HG02798 (cell line): ENCODE results near the gene ARHGAP24.
"Not testable (repeated sequence)": the region's sequence is repeated elsewhere in the genome, so short reads cannot be mapped to it uniquely, and the experiment has no call there.

ENCODE experiments used
- ATAC-seq: cut with Tn5 transposase; IDR thresholded peaks from one replicate; pipeline ENCODE4 v1.9.1; 2021; ENCODE audit warnings: mild to moderate bottlenecking; ENCODE audit not compliant: unreplicated experiment, poor library complexity

The ARHGAP24 gene

DNA sequence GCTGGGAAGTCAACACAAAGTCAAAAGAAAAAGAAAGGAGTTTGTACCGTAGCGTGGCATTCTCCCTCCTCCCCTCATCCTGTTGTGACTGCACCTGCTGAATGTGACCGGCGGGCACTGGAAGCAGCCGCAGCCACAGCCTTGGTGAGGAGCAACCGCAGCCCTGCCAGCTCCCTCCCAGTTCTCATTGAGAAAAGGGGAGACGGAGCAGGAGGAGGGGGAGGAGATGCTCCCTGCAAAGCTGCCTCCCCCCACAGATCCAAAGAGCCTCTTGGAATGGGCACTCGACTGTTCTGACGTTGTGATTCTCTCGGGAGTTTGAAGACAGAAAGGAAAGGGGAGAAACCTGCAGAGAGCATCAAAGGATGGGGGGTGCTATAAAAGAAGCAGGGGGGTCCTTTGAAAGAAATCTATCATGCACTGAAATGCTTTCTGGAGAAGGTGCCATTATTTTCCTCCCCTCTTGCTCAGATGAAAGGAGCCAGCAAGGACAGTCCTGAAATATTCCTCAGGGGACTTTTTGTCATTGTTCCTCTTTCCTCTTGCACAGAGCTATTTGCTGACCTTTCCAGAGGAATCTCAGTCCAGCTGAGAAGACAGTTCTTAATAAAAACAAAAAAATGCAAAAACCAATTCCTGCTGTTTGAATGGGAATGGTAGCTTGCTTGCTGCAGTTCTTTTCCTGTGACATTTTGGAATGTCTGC lies 455.2 kb downstream of the ARHGAP24 start:
- ATAC-seq, result no peak

DNA sequence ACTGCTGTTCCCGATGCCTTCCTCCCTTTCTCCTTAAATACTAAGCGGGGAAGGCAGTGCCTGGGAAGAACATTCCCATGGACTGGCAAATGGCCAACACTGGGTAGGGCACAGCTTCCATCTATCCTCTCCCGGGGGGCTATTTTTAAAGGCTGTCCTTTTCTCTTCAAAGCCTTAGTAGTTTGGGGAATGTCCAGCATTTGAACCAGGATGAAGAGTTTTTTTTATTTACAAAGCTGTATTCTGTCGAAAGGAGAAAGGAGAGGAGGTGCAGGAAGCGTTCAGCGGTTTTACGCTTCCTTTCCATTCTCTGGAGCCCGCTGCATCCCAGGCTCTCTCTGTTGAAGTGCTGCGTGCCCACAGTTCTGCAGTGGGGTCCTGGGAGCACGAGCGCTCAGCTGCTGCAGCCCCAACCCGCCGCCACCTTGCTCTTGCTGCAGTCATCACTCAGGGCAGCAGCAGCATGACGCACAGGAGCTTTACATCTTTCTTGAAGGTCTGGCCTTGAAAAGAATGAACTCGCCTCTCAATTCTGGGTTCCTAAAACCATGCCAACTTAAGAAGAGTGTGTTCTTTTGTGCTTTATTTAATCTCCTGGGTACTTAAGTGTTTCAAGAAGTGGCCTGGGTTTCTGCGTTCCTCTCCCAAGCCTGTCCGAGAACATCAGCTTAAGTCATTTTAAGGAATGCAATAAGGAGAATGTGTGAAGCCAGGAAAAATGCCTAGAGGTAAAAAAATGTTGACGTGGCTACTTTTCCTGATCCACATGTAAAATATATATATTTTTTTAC lies 457.7 kb downstream of the ARHGAP24 start:
- ATAC-seq, result no peak

DNA sequence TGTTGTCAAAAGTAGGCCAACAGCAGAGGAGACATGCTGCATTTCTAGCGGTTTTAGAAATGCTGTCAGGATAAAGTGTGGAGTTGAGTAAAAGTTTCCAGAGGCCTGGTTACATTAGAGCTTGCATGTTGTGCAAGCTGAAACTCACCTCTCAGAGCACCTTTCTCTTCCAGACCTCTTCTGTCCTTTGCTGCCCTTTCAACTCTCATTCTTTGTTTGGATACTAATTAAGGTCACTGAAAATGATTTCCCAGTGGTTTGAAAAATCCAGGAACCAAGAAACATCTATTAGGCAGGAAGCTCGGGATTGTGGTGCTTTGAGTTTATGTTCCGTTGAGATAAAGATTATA lies 458.3 kb downstream of the ARHGAP24 start:
- no peak for ATAC-seq

DNA sequence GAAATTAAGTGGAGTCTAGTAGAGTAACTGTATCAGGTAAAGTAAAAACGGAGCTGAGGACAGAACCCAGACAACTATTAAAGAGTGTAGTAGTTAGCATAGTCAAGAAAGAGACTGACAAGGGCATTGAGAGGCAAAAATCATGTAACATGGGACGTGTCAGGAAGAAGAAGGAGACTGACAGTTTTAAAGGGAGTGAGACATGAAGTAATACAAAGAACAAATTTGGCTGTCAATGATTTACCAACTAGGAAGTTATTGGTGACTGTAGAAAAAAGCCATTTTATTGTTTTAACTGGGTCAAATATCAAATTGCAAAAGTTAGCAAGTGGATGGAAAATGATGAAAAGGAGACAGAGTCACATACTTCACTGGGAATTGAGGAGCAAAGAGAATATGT lies 462.6 kb downstream of the ARHGAP24 start:
- ATAC-seq, result no peak

DNA sequence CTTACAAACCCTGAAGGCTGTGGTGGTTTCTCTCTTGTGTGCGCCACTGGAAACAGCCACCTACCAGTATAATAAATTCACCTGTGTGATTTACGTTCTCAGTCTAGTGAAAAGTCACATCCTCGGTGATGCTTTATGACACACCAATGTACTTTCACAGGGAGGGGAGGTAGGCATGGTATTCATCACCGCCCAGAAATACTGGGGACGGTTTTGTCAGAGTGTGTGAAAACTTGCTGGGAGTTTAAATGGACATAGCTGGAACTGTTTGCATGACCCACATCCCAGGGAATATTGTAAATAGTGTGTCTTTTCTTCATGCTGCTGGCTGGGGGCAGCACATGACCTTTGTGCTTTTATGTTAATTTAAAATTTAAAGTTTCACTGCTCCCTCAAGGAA lies 463.1 kb downstream of the ARHGAP24 start:
- ATAC-seq, result no peak

DNA sequence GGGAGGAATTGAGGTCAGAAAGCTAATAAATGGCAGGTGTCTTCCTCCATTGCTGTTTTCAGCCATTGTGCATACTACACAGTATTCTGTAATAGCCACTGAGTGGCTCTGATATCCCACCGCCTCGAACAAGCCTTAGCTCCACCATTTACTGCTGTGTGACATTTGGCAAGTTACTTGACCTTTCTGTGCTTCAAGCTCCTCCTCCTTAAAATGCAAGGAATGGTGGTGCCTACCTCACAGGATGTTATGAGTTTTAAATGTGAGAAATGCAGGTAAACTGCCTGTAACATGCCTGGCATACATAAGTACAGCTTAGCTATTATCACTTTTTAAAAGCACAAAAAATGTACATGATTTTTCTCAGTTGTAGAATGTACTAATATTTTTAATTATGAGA lies 464.0 kb downstream of the ARHGAP24 start:
- no peak for ATAC-seq

DNA sequence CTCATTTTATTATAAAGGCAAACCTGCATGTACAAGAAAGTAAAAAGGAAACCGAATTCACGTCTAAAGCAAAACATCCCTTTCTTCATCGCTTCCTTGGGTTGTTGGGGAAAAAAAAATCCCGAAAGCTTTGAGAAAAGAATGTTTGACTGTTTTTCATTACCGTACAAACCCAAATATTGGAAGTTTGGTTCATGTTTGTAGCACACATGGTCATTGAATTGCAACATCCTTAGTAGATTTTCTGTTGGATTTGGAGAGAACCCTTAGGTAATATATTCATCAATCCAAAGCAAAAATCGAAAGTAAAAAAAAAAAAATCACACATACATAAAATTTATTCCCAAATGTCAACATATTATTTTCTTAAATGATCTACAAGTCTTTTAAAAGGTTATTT lies 464.6 kb downstream of the ARHGAP24 start:
- ATAC-seq, result no peak

DNA sequence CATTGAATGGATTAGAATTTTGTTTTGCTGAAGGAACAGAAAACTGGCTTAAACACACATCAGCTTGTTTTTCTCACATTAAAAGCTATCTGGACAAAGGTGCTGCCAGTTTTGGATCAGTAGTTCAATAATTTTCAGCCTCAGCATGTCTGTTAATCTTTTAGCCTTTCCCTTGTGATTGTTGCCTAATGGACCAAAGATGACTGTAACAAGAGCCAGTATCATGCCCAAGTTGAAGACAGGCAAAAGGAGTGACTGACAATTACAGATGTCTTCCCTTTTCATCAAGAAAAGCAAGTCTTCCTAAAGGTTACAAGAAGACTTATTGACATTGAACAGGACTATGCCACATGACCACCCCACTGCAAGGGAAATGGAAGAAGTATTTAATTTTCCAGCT lies 465.2 kb downstream of the ARHGAP24 start:
- ATAC-seq, result no peak

DNA sequence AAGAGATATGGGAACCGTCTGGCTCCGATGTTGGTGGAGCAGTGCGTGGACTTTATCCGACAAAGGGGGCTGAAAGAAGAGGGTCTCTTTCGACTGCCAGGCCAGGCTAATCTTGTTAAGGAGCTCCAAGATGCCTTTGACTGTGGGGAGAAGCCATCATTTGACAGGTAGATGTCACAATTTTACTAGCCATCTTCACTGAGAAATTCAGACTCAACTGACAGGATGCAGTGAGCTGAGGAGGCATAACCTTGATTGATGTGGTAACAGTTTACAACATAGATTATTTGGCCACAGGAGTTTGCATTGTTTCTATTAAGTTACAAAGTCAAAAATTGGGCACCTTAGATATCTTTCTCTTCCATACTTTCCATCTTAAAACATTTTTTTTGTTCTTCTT lies 467.2 kb downstream of the ARHGAP24 start:
- no peak for ATAC-seq

DNA sequence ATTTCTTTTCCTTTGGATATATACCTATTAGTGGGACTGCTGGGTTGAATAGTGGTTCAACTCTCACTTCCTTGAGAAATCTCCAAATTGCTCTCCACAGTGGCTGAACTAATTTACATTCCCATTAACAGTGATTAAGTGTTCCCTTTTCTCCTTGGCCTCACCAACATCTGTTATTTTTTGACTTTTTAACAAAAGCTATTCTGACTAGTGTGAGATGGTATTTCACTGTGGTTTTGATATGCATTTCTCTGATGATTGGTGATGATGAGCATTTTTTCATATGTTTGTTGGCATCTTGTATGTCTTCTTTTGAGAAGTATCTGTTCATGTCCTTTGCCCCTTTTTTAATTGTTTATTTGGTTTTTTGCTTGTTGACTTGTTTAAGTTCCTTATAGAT lies 471.9 kb downstream of the ARHGAP24 start:
- no peak for ATAC-seq

DNA sequence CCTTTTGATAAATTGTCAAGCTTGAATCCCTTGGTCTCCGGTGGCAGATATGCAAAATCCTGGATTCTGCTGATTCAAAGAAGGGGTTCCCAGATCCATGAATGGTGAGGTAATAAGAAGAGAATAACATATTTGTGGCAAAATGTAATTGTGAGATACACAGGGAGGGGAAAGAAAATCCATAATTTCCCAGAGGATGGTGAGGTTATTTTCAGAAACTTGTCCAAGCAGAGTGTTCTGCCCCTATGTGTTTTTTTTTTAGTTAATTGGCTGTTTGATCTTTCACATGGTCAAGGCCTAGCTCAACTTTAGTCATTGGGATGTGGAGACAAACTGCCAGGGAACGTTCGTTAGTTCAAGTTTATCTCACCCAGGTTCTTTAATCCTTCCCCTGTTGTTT lies 476.1 kb downstream of the ARHGAP24 start:
- no peak for ATAC-seq

DNA sequence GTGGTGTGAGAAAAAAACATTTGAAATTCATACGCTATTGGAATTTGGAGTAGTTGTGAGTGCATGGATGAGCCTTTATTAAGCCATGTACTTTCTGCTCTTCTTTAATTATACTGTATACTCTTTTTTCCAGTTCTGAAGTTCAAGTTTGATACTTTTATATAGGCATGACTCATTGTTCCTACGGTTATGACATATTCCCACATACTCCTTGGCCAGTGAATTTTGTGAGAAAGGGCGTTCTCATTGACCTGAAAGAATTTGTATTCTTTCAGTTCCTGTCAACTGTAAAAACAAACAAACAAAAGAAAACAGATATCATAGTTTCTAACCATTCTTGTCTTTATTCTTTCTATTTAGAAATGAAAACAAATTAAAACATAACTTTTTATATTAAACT lies 477.6 kb downstream of the ARHGAP24 start:
- ATAC-seq, result no peak

DNA sequence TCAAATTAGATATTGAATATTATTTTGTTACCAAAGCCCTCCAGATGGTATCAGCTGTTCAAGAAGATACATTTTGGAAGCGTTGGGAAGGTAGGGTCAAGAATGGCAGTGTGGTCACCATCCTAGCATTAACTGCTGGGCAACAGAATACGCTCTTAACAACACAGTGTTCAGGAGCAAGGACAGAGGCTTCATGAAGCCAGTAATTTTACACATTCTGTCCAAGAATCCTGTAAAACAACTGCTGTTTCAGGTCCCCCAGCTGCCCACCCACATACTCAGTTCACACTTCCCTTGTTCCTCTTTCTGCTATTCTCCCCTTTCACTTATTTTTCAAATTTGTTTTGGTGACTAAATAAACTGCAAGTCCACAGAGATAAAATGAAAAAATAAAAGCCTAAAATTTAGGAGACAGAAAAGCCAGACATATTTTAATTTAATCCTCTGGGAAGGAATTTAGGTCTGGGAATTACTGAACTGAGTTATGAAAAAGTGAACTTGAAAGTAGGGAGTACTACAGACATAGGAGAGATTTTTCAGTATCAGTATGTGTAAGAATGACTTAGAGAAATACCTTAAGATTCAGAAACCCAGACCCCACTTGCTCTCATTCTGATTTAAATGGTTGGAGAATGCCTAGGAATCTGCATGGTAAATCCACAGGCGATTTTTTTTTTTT lies 478.2 kb downstream of the ARHGAP24 start:
- ATAC-seq, result peak; percentile 62

DNA sequence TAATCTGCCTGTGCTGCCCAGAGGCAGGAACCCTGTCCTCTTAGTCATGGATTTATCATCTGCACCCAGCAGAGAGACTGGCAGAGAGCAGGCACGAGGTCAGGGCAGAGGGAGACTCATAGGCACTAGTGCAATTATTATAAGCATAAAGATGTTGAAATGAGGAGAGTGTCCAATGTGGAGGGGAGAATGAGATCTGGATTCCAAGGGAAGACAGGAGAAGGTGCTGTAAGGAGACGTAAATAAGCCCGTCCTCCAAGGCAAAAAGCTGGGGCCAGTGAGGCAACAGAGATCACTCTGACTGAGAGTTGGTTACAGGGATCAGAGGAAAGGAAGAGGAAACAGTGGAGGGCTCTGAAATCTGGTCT lies 478.7 kb downstream of the ARHGAP24 start:
- ATAC-seq, result no peak

DNA sequence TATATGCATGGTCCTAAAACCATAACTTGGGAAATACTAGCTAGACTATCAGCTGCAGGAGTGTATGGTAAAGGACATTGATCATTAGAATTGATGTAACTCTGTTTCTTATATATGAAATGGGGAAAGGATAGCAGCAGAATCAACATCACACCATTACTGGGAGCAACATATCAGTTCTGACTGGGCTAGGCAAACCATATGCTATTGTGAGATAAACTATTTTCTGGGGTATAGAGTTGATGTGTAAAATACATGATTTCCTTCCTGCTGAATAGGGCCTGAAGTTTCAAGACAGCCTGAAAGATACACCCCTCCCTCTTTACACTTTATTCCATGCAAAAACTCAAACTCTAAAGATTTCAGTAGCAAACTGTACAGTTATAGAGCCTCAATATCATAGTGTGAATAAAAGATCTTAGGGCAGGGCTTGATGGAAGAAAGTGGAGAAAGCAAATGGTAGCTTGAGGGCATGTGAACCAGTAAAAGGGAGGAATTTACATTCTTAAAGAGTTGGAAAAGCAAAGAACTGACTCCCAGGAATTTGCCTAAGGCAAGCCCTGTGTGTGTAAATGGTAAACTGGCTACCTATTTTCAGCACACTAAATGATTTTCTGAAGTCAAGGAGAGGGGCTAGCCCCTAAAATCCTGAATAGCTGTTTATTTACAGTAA lies 480.8 kb downstream of the ARHGAP24 start:
- ATAC-seq, result no peak

DNA sequence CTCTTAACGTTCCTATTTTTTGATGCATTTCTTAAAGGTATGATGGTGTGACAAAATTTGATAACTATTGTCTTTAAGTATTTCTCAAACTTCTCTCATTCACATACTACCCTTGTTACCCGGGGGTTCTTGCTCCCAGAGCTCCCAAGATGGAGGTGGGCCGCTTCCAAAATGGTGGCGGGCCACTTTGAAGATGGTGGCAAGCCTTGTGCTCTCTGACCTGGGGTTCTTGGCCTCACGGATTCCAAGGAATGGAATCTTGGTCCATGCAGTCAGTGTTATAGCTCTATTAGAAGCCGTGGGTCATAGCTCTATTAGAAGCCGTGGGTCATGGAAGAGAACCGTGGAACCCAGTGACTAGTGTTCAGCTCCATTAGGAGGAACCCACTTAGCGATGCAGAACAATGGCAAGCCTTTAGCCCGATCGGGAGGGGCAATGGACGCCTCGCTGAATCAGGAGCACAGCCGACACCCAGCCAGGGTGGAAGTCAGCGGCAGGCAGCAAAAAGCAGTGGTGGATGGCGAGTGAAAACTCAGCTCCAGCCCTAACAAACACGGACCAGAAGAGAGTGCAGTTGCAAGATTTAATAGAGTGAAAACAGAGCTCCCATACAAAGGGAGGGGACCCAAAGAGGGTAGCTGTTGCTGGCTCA lies 481.5 kb downstream of the ARHGAP24 start:
- no peak for ATAC-seq

DNA sequence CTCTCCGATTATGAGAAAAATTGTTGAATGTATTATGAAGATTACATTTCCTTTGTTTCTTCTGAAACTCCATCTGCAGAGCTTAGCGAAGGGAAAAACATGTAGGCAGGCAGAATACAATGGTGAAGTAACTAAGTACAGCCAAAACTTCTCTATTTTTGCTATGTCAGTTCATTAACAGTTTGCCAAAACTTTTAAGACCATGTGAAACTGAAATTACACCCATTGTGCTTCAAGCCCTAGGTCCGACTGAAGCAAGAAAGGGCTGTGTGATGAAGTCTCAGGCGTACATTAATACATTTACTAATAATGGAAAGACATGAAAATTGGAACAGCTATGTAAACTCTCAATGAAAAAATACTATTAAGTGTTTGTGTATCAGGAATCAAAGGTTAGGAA lies 486.9 kb downstream of the ARHGAP24 start:
- ATAC-seq, result no peak

DNA sequence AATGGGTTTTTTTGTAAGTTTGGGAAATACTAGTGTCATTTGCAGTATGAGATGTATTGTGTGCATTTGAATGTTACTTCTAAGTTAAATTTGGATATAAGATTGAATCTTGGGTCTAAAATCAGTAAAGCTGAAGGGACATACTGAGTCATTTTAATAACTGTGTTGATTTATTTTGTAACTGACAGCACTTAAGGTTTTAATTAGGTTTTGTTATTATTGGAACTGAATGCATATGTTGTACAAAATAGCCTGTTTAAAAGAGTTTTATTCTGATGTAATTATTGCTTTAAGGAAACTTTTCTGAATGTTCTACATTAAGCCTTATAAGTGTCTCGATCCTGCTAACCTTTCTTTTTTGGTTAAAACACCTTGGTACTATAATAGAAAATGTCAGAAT lies 488.3 kb downstream of the ARHGAP24 start:
- no peak for ATAC-seq

DNA sequence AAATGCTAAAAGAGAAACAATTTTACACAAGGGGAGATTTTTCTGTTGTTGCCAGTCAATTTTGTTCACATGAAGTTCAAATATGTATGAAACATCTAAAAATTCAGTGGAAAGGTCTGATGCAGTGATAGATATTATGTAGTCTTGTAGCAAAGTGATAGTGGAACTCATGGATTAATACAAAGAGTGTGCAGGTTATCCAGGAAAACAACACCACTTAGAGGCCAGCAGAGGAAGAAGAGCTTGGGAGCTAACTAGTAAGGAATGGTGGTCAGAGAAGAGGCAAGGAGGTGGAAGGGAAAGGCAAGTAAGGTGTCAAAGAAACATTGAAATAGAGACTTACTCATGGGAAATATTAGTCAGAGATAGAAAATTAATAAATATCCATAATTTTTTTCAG lies 489.3 kb downstream of the ARHGAP24 start:
- ATAC-seq, result no peak

DNA sequence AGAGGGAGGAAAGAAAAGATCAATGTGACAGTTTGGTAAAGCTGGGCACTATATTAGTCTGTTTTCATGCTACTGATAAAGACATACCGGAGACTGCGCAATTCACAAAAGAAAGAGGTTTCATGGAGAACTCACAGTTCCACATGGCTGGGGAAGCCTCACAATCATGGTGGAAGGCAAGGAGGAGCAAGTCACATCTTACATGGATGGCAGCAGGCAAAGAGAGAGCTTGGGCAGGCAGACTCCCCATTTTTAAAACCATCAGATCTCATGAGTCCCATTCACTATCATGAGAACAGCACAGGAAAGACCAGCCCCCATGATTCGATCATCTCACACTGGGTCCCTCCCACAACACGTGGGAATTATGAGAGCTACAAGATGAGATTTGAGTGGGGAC lies 490.1 kb downstream of the ARHGAP24 start:
- ATAC-seq, result not testable (repeated sequence)

DNA sequence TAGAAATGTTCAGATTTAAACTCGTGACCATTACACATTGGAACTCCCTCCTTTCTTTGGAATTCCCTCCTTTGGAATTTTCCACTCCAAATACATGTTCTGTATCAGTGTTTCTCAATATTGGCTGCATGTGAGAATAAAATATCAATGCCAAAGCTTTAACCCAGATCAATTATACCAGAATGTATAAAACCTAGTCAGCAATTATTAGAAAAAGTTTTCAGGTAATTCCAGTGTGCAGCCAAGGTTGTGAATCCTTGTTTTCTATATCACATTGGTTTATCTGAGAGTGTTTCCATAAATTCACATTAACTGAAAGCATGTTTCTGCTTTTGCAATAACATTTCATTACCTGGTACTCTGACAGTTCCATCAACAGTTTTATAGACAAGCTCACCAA lies 490.6 kb downstream of the ARHGAP24 start:
- no peak for ATAC-seq
